HL-60 (cell line): ENCODE measurements around the gene ZNF384.

Experiments
- CTCF ChIP-seq: IDR thresholded peaks from one replicate; pipeline ENCODE4 v1.5.1; 2011; ENCODE audit warnings: low read length, control low read depth, inconsistent platforms; ENCODE audit not compliant: insufficient read depth
- POLR2AphosphoS5 ChIP-seq: IDR thresholded peaks from 2 replicates; pipeline ENCODE4 v1.6.1; 2012; ENCODE audit warnings: low read depth

GRCh38 chr12:6666211-6666610 lies 23.0 kb downstream of the ZNF384 start:
- TF ChIP-seq POLR2AphosphoS5 (no peak), CTCF (no peak)
